22Rv1 (cell line): ENCODE results near the gene SLC16A8.
"Not testable (repeated sequence)": the region's sequence is repeated elsewhere in the genome, so short reads cannot be mapped to it uniquely, and the experiment has no call there.

Experiments used
- H3K27ac ChIP-seq: fragments of 450-650 bp; 2 replicates; pipeline ENCODE4 v1.5.1; 2017
- ZFX ChIP-seq: fragments of 450-650 bp; IDR thresholded peaks from 2 replicates; pipeline ENCODE4 v1.6.1; 2017; ENCODE audit warnings: antibody characterized with exemption, borderline replicate concordance
- TF ChIP-seq, protein P1 (sequence below): fragments of 450-650 bp; IDR thresholded peaks from 2 replicates; pipeline ENCODE4 v1.5.1; 2017; ENCODE audit warnings: mild to moderate bottlenecking

SLC16A8 gene

DNA sequence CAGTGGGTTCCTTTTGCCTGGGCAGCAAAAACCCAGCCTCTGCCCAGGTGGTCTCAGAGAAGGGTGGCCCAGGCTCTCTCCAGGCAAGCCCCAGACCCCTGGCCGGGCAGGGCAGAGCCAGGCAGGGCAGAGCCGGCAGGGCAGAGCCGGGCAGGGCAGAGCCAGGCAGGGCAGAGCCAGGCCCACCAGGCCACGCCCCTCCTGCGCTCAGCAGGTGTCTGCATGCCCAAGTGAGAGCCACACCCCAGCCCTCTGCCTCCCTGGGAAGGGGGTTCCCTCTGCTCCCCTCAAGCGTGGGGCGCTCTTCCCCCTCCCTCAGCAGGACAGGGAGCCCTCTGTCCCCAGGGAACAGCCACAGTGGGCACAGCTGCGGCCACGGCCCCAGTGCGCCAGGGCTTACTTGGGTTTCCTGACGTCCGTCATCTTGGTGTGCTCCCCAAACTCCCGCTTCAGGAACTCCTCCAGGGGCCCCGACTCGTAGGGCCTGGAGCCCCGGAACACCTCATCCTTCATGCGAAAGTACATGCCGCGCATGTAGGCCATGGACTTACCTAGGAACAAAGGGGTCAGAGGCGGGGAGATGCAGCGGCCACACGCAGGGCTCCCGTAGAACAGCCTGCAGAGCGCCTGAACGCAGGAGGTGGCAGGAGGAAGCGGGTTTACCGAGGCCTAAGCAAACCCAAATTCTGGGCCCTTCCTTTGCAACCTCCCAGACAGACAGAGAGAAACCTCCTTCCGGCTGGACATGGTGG lies 36.6 kb upstream of the SLC16A8 start:
- TF ChIP-seq ZFX = no peak
- TF ChIP-seq, protein P1, sequence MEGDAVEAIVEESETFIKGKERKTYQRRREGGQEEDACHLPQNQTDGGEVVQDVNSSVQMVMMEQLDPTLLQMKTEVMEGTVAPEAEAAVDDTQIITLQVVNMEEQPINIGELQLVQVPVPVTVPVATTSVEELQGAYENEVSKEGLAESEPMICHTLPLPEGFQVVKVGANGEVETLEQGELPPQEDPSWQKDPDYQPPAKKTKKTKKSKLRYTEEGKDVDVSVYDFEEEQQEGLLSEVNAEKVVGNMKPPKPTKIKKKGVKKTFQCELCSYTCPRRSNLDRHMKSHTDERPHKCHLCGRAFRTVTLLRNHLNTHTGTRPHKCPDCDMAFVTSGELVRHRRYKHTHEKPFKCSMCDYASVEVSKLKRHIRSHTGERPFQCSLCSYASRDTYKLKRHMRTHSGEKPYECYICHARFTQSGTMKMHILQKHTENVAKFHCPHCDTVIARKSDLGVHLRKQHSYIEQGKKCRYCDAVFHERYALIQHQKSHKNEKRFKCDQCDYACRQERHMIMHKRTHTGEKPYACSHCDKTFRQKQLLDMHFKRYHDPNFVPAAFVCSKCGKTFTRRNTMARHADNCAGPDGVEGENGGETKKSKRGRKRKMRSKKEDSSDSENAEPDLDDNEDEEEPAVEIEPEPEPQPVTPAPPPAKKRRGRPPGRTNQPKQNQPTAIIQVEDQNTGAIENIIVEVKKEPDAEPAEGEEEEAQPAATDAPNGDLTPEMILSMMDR = no peak
- no peak overlapping the region for H3K27ac ChIP-seq

DNA sequence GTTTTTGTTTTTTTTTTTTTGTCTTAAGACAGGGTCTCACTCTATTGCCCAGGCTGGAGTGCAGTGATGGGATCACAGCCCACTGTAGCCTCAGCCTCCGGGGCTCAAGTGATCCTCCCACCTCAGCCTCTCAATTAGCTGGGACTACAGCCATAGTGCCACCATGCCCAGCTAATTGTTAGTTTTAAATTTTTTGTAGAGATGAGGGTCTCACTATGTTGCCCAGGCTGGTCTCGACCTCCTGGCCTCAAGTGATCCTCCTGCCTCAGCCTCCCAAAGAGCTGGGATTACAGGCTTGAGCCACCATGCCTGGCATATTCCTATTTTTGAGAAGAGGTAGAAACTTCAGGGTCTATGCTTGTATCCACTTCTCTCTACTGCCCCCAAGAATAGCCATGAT lies 34.8 kb upstream of the SLC16A8 start:
- H3K27ac ChIP-seq = not testable (repeated sequence)

DNA sequence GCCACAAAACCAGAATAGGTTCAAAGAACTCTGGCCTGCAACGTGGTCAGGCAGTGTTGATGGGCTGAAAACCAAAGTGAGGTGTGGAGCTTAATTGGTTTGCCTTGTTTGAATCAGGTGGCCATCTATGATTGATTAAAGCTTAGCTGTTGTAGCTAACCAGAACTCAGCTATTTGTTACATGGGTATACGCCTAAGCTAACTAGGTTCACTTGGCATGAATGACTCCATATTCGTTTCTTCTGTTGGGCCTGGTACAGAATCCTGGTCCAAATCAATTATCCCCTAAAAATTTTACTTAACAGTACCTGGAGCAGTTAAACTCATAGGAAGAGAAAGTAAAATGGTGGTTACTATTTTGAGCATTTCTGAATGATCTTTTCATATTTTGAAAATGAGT lies 34.2 kb upstream of the SLC16A8 start:
- no peak overlapping the region for H3K27ac ChIP-seq

DNA sequence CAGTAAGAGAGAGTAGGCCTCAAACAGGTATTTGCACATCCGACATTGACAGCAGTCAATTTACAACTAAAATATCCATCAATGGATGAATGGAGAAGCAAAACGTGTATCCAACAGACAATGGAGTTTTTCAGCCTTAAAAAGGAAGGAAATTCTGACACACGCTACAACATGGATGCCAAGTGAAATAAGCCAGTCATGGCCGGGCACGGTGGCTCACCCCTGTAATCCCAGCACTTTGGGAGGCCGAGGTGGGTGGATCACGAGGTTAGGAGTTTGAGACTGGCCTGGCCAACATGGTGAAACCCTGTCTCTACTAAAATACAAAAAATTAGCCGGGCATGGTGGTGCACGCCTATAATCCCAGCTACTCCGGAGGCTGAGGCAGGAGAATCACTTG lies 33.6 kb upstream of the SLC16A8 start:
- H3K27ac ChIP-seq = not testable (repeated sequence)

More for the DNA sequence above, 34.2 kb upstream of the SLC16A8 start:
- TF ChIP-seq ZFX = no peak
- TF ChIP-seq, protein P1 = no peak

DNA sequence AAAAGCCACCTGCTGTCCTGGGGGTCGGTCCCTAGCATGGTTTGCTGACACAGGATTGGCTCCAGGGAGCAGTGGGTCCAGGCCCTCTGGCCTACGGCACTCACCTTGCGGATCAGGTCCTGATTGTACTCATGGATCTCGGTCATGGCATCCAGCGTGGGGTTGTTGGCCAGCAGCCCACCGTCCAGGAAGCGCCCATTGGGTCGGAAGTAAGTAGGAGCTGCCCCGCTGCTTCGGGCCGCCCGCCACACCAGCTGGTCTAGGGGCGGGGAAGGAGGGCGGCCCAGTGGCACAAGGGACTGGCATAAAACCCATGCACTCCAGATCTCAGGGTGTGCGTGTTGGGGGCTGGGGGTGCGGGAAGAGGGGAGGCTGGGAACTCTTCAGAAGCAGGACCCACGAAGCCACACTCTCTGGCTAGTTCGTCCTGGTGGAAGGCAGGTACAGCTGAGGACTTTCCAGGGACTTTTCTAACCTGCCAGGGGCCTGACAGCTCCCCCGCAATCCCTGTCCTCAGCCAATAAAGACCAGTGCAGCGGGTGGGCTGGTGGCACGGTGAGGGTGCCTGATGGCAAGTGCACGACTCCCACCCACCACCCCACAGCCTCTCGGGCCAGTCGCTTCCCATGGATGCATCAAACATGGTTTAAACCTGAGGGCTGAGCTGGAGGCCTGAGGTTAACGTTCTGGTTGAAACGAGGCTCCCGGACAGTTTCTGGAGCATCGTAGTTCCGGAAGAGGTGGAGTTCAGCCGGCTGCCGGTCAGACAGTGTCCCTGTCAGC lies 31.6 kb upstream of the SLC16A8 start:
- no peak for TF ChIP-seq ZFX
- TF ChIP-seq, protein P1 = no peak
- H3K27ac ChIP-seq = no peak overlapping the region

DNA sequence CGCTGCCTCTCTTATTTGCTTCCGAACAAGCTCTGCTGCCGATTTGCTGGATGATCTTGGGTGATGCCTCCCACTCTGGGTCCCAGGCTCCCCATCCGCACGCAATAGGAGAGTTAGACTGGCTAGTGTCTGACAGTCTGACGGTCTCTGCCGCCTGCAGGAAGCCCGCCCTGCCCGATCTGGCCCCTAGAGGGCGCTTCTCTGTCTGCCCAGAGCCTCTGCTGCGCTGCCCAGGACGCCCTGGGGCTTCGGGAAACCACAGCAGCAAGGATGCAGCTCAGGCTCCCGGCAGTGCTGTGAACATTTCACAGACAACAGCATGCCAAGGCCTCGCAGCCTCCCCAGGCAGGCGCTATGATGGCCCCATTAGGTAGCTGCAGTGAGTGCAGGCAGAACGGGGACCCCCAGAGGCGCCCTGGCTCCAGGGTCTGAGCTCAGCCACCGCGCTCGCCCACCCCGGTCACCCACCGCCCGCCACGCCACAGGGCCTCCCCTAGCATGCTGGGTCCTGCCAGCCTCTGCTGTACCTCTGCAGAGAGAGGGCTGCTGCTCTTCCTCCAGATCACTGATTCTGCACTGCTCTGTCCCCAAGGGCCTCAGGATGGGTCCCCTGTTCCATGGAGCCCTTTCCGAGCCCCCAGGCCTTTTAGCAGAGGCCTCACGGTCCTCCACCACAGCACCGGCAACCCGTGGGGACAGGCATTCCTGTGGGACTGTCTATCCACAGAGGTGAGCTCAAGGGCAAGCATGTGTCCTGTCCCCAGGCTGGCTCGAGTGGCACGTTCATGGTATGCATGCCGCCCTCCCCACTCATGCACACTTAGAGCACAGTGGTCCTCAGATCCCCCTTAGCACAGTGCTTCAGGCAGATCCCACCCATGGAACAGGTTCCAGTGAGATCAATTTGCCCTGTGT lies 30.8 kb upstream of the SLC16A8 start:
- peak overlapping the region; percentile 17; the same call in 1 of the 2 replicates for H3K27ac ChIP-seq
- no peak for TF ChIP-seq ZFX
- TF ChIP-seq, protein P1 = peak; percentile 97

DNA sequence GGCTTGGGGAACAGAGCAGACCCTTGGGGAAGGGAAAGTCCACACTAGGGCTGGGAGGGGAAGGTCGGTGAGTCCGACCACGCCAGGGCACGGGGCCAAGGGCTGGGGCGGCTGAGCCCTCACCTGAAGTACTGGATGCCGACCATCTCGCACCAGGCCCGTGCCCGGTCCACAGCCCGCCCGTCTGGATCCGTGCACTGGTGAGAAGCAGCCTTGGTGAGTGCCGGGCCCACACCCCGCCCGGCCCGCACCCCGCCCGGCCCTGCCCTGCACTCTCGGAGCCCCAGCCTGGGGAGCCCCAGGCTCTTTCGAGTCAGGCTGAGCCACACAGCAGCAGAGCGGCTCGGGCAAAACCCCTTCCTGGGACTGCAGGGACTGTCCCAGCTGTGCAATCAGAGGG lies 28.4 kb upstream of the SLC16A8 start:
- H3K27ac ChIP-seq = peak overlapping the region; percentile 97

More for the DNA sequence above, 28.4 kb upstream of the SLC16A8 start:
- TF ChIP-seq, protein P1 = no peak
- TF ChIP-seq ZFX = no peak
